ENCODE results near the gene SSPN. TPM values are rescaled to one million over a fixed set of nuclear protein-coding genes. Genes with fewer than 3 reads are reported as not detected.

The SSPN gene
- total and polyA plus RNA-seq, 9 of the 15 experiments (the other 6 are each of a cell fraction or from before 2014, with no cell fraction given): 0.40 TPM; not detected in 8

DNA sequence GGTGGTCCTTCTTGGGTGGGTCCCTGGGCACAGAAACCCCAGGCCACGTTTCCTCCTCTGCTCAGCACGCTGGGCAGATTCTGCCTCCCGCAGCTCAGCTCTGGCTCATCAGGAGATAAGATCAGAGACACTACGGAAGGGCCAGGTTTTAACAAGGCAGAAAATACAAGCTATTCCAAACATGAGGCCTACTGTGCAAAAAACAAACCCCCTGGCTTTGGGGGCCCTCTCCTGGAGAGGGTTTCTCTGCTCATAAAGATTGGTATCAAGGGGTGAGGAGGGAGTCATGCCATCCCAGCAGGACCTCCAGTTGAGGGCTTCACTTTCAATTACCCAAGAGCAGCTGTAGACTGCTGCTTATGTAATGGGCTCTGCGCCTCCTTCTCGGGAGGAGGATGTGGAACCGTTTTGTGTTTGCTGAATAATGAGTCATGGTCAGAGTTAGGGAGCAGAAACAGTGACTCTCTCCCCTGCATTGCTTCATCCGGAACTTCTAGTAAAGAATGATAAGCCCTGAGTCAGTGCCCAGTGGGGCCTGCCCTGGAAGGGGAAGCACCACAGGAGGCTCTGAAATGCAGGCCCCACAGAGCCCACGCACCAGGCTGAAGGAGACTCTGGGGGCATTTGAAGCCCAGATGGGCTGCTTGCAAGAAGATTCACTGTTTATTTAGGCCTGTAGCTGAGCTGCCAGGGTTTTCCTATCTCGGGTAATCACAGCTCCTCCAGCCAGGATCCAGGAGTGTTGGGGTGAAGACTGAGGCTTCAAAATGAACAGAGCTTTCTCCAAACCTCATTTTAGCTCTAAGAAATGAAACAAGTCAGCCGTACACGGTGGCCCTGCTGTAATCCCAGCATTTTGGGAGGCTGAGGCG is 79.3 kb downstream of the SSPN start (continued):
- TF ChIP-seq, protein P1, sequence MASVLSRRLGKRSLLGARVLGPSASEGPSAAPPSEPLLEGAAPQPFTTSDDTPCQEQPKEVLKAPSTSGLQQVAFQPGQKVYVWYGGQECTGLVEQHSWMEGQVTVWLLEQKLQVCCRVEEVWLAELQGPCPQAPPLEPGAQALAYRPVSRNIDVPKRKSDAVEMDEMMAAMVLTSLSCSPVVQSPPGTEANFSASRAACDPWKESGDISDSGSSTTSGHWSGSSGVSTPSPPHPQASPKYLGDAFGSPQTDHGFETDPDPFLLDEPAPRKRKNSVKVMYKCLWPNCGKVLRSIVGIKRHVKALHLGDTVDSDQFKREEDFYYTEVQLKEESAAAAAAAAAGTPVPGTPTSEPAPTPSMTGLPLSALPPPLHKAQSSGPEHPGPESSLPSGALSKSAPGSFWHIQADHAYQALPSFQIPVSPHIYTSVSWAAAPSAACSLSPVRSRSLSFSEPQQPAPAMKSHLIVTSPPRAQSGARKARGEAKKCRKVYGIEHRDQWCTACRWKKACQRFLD (CRISPR knock-in tag; IDR thresholded peaks at IDR 0.05): peak; percentile 86
- TF ChIP-seq ETV5 (CRISPR knock-in tag; IDR thresholded peaks at IDR 0.05; ENCODE audit: low read depth) (peak; percentile 97), RNF219 (CRISPR knock-in tag; IDR thresholded peaks at IDR 0.05) (no peak), HDAC8 (tag; IDR thresholded peaks at IDR 0.05) (peak; percentile 21; the same call in 1 of the 2 replicates), ILK (tag; IDR thresholded peaks at IDR 0.05; ENCODE audit: borderline replicate concordance, low read depth) (no peak), HLTF (IDR thresholded peaks at IDR 0.05) (no peak), PRPF4 (IDR thresholded peaks at IDR 0.05; ENCODE audit: insufficient read depth, low read depth, low read length, poor library complexity, severe bottlenecking) (no peak), RB1 (IDR thresholded peaks at IDR 0.05; ENCODE audit: low read depth) (peak; percentile 21; the same call in 1 of the 2 replicates), AFF1 (IDR thresholded peaks at IDR 0.05; ENCODE audit: low read depth in 1 of 2, partially characterized antibody in 2 of 2) (peak; percentile 48 to 70), TFAM (CRISPR knock-in tag; conservative IDR thresholded peaks at IDR 0.05) (no peak), ZNF224 (CRISPR knock-in tag; IDR thresholded peaks at IDR 0.05) (no peak), ZNF282 (CRISPR knock-in tag; IDR thresholded peaks at IDR 0.05) (no peak)
- TF ChIP-seq, protein P2, sequence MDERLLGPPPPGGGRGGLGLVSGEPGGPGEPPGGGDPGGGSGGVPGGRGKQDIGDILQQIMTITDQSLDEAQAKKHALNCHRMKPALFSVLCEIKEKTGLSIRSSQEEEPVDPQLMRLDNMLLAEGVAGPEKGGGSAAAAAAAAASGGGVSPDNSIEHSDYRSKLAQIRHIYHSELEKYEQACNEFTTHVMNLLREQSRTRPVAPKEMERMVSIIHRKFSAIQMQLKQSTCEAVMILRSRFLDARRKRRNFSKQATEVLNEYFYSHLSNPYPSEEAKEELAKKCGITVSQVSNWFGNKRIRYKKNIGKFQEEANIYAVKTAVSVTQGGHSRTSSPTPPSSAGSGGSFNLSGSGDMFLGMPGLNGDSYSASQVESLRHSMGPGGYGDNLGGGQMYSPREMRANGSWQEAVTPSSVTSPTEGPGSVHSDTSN (CRISPR knock-in tag; IDR thresholded peaks at IDR 0.05; ENCODE audit: low read depth): no peak
- TF ChIP-seq, protein P2 (tag; conservative IDR thresholded peaks at IDR 0.05; ENCODE audit: low read depth): no peak
- TF ChIP-seq, protein P3, sequence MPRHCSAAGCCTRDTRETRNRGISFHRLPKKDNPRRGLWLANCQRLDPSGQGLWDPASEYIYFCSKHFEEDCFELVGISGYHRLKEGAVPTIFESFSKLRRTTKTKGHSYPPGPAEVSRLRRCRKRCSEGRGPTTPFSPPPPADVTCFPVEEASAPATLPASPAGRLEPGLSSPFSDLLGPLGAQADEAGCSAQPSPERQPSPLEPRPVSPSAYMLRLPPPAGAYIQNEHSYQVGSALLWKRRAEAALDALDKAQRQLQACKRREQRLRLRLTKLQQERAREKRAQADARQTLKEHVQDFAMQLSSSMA (CRISPR knock-in tag; IDR thresholded peaks at IDR 0.05): no peak

Measured in K562 (cell line).